Type B pancreatic cell (in vitro differentiated cells): ENCODE results near the gene ATAD2B. TPM values are rescaled to one million over a fixed set of nuclear protein-coding genes. Genes with fewer than 3 reads are reported as not detected.
"Not testable (repeated sequence)": the region's sequence is repeated elsewhere in the genome, so short reads cannot be mapped to it uniquely, and the experiment has no call there.

Source experiments
- DNase-seq: peaks from one replicate; pipeline ENCODE4 v3.0.0; 2021; ENCODE audit warnings: mixed read lengths; ENCODE audit not compliant: unreplicated experiment; ENCODE audit errors: extremely low spot score
- H3K27ac Mint-ChIP-seq: 2 replicates; pipeline ENCODE4 v1.8.0; 2021; ENCODE audit warnings: mild to moderate bottlenecking, mixed read lengths
- H3K27me3 Mint-ChIP-seq: 2 replicates; pipeline ENCODE4 v1.8.0; 2021; ENCODE audit warnings: mixed read lengths
- H3K36me3 Mint-ChIP-seq: 2 replicates; pipeline ENCODE4 v1.8.0; 2021; ENCODE audit warnings: mixed read lengths
- H3K4me1 Mint-ChIP-seq: one replicate; pipeline ENCODE4 v1.8.0; 2021; ENCODE audit warnings: mixed read lengths; ENCODE audit not compliant: unreplicated experiment
- H3K4me3 Mint-ChIP-seq: 2 replicates; pipeline ENCODE4 v1.8.0; 2021; ENCODE audit warnings: mild to moderate bottlenecking, mixed read lengths
- H3K9me3 Mint-ChIP-seq: 2 replicates; pipeline ENCODE4 v1.8.0; 2021; ENCODE audit warnings: mixed read lengths
- CTCF ChIP-seq: fragments of 200-600 bp; sonication (generic); conservative IDR thresholded peaks from 2 replicates; pipeline ENCODE4 v1.5.0; 2021; ENCODE audit warnings: antibody characterized with exemption, mild to moderate bottlenecking
- long read RNA-seq: library from polyadenylated mRNA; unstranded; transcript quantifications from one replicate; pipeline ENCODE4 v2.0.0, GENCODE V29; 2020
- total RNA-seq: library from RNA; stranded (reverse); gene quantifications from 2 replicates; pipeline ENCODE4 v1.2.1, GENCODE V29; 2021; ENCODE audit warnings: low replicate concordance

The ATAD2B gene
- 15.9 and 25.7 TPM in 2 replicates for total RNA-seq
- long read RNA-seq, partial matches to known transcripts: 11 of 21 reads
- long read RNA-seq, other reads (novel, unspliced or antisense): 10 of 21 reads

GRCh38 chr2:23926750-23927571, at the start of gene ATAD2B:
Gene ATAD2B (minus strand): TSS chr2:23927123. CDS start chr2:23926770, 353 bp downstream.
- Mint-ChIP-seq H3K27me3 (no peaks in the 10 kb centered on the region), H3K4me3 (peak within 1 kb of the TSS; percentile 97), H3K9me3 (no peaks in the 10 kb centered on the region), H3K27ac (peak within 1 kb of the TSS; percentile 100), H3K36me3 (peaks cover 3% of the 10 kb centered on the region), H3K4me1 (peaks cover 19% of the 10 kb centered on the region)
- TF ChIP-seq CTCF: peak; percentile 91
- peak; percentile 98 for DNase-seq

GRCh38 chr2:23967846-23968245, 40.9 kb upstream of the ATAD2B start:
- no peaks in the 10 kb centered on the region for H3K27me3 Mint-ChIP-seq
- no peaks in the 10 kb centered on the region for H3K9me3 Mint-ChIP-seq
- no peaks in the 10 kb centered on the region for H3K4me1 Mint-ChIP-seq
- H3K27ac Mint-ChIP-seq: no peak overlapping the region
- H3K4me3 Mint-ChIP-seq: no peak overlapping the region
- TF ChIP-seq CTCF: no peak
- H3K36me3 Mint-ChIP-seq: peaks cover 26% of the 10 kb centered on the region
- DNase-seq: no peak

- H3K4me3 Mint-ChIP-seq: no peak overlapping the region
- H3K36me3 Mint-ChIP-seq: peaks cover 4% of the 10 kb centered on the region
- H3K9me3 Mint-ChIP-seq: no peaks in the 10 kb centered on the region
- no peak for TF ChIP-seq CTCF
- no peak overlapping the region for H3K27ac Mint-ChIP-seq
- DNase-seq: no peak
- peaks cover 5% of the 10 kb centered on the region for H3K4me1 Mint-ChIP-seq
- no peaks in the 10 kb centered on the region for H3K27me3 Mint-ChIP-seq
These were observed 27.5 kb upstream of the ATAD2B start for GRCh38 chr2:23954325-23955014.

GRCh38 chr2:23953625-23954024, 26.7 kb upstream of the ATAD2B start:
- Mint-ChIP-seq H3K4me3 (no peak overlapping the region), H3K27ac (no peak overlapping the region), H3K27me3 (no peaks in the 10 kb centered on the region), H3K36me3 (peaks cover 4% of the 10 kb centered on the region), H3K4me1 (peaks cover 5% of the 10 kb centered on the region), H3K9me3 (no peaks in the 10 kb centered on the region)
- no peak for DNase-seq
- TF ChIP-seq CTCF: no peak

- H3K27ac Mint-ChIP-seq, H3K4me3 Mint-ChIP-seq, H3K27me3 Mint-ChIP-seq, H3K36me3 Mint-ChIP-seq, H3K4me1 Mint-ChIP-seq, H3K9me3 Mint-ChIP-seq, DNase-seq: not testable (repeated sequence)
These were observed 25.6 kb upstream of the ATAD2B start for GRCh38 chr2:23952558-23952957.

- H3K4me3 Mint-ChIP-seq: no peak overlapping the region
- peaks cover 20% of the 10 kb centered on the region for H3K36me3 Mint-ChIP-seq
- peaks cover 23% of the 10 kb centered on the region for H3K4me1 Mint-ChIP-seq
These were observed 20.4 kb upstream of the ATAD2B start for GRCh38 chr2:23947350-23947749.

More at GRCh38 chr2:23947350-23947749, 20.4 kb upstream of the ATAD2B start:
- no peak for DNase-seq
- Mint-ChIP-seq H3K27ac (no peak overlapping the region), H3K27me3 (no peaks in the 10 kb centered on the region), H3K9me3 (peaks cover 5% of the 10 kb centered on the region)
- TF ChIP-seq CTCF: no peak
